SH-SY5Y (cell line): ENCODE results near the gene TGM1.

Source experiments
- GATA2 ChIP-seq: IDR thresholded peaks from 2 replicates; pipeline ENCODE4 v1.6.1; 2011; ENCODE audit warnings: mild to moderate bottlenecking, low read depth, low read length
- GATA3 ChIP-seq: IDR thresholded peaks from 2 replicates; pipeline ENCODE4 v1.6.1; 2011; ENCODE audit warnings: low read depth, mild to moderate bottlenecking, low read length, moderate library complexity

- TF ChIP-seq GATA2 (no peak), GATA3 (no peak)
These were observed 8.2 kb downstream of the TGM1 start for GRCh38 chr14:24254630-24255392.
